Adrenal gland (tissue), 5 donors: ENCODE results near the gene NDUFS8.

Experiments
- CTCF ChIP-seq, 6 experiments: fragments of 450-650 bp in 4 of 6; fragments of 200-600 bp in 2 of 6; sonication (generic) in 1 of 6; IDR thresholded peaks; 1 replicate in 5 of 6; 2 replicates in 1 of 6; pipeline versions ENCODE4 v1.5.1 to v1.8.0; 2016 to 2021; ENCODE audit warnings: antibody characterized with exemption in 6 of 6, mild to moderate bottlenecking in 2 of 6, moderate library complexity in 1 of 6
- POLR2A ChIP-seq, 2 donors: fragments of 450-650 bp; IDR thresholded peaks; one replicate each; pipeline ENCODE4 v1.6.1; 2017; ENCODE audit warnings: antibody characterized with exemption in 2 of 2, mild to moderate bottlenecking in 2 of 2, moderate library complexity in 1 of 2
- donor health status: DM: no; HTN: no; CAD: no.

- TF ChIP-seq POLR2A (IDR thresholded peaks at IDR 0.05) (no peak), CTCF (IDR thresholded peaks at IDR 0.05) (no peak)
Measured at GRCh38 chr11:68018730-68019190, 11.7 kb upstream of the NDUFS8 start.
